22Rv1 (cell line): ENCODE data around the gene MTSS2.

Experiments
- ZFX ChIP-seq: fragments of 450-650 bp; IDR thresholded peaks from 2 replicates; pipeline ENCODE4 v1.6.1; 2017; ENCODE audit warnings: antibody characterized with exemption, borderline replicate concordance
- TF ChIP-seq, protein P1 (sequence below): fragments of 450-650 bp; IDR thresholded peaks from 2 replicates; pipeline ENCODE4 v1.5.1; 2017; ENCODE audit warnings: mild to moderate bottlenecking

GRCh38 chr16:70652322-70652721 lies 33.5 kb downstream of the MTSS2 start:
- TF ChIP-seq, protein P1, sequence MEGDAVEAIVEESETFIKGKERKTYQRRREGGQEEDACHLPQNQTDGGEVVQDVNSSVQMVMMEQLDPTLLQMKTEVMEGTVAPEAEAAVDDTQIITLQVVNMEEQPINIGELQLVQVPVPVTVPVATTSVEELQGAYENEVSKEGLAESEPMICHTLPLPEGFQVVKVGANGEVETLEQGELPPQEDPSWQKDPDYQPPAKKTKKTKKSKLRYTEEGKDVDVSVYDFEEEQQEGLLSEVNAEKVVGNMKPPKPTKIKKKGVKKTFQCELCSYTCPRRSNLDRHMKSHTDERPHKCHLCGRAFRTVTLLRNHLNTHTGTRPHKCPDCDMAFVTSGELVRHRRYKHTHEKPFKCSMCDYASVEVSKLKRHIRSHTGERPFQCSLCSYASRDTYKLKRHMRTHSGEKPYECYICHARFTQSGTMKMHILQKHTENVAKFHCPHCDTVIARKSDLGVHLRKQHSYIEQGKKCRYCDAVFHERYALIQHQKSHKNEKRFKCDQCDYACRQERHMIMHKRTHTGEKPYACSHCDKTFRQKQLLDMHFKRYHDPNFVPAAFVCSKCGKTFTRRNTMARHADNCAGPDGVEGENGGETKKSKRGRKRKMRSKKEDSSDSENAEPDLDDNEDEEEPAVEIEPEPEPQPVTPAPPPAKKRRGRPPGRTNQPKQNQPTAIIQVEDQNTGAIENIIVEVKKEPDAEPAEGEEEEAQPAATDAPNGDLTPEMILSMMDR = no peak
- TF ChIP-seq ZFX = no peak
